Measurements from ENCODE around the gene MED26.
A peak's percentile ranks its signal among the peaks of the same experiment; 100 is the strongest.
"Not testable (repeated sequence)": the region's sequence is repeated elsewhere in the genome, so short reads cannot be mapped to it uniquely, and the experiment has no call there.

MED26 gene

DNA sequence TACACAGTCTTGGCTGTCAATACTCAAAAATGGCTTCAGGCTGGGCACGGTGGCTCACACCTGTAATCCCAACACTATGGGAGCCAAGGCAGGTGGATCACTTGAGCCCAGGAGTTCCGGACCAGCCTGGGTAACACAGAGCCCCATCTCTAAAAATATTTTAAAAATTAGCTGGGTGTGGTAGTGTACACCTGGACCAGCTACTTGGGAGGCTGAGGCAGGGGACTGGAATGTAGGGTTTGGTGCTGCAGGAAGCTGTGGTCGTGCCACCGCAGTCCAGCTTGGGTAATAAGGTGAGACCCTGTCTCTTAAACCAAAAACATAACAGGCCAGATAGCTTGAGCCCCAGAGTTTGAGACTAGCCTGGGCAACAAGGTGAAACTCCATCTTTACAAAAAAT, 79.0 kb downstream of the MED26 start:
- no peak for DNase-seq

DNA sequence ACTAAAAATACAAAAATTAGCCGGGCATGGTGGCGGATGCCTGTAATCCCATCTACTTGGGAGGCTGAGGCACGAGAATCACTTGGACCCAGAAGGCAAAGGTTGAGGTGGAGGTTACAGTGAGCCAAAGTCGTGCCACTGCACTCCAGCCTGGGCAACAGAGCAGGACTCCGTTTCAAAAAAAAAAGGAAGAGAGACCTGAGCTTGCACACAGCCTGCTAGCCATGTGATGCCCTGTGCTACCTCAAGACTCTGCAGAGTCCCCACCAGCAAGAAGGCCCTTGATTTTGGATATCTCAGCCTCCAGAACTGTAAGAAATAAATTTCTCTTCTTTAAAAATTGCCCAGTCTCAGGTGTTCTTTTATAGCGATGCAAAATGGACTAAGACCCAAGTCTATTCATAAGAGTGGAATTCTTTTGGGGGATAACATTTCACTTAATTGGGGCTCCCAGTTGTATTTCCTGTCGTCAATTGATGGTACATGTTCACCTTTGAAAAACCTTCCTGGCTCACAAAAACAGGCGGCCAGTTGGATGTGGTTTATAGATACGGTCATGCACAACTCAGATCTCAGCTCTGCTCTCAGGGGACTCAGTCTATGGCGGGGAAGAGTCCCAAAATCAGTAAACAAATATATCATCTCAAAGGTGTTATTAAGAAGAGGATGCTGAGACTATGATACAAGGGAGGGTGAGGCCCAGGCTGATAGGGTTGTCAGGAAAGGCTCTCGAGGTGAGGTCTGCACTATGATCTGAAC, 83.4 kb downstream of the MED26 start:
- DNase-seq = no peak
- TF ChIP-seq POLR2A (IDR thresholded peaks at IDR 0.05; ENCODE audit: low read length) (no peak), GATA1 (IDR thresholded peaks at IDR 0.05; ENCODE audit: low read depth, low read length) (no peak)

More for the DNA sequence above, 79.0 kb downstream of the MED26 start:
- no peak for TF ChIP-seq POLR2A (IDR thresholded peaks at IDR 0.05; ENCODE audit: low read length)
- TF ChIP-seq GATA1 (IDR thresholded peaks at IDR 0.05; ENCODE audit: low read depth, low read length) = no peak

DNA sequence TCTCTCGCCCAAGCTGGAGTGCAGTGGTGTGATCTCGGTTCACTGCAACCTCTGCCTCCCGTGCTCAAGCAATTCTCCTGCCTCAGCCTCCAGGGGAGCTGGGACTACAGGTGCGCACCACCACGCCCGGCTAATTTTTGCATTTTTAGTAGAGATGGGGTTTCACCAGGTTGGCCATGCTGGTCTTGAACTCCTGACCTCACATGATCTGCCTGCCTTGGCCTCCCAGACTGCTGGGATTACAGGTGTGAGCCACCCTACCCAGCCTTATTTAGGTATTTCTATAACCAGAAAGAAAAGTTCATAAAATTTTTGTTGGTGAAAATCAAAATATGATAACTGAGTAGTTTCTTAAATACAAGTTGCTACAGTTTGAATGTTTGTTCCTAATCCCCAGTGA, 84.3 kb downstream of the MED26 start:
- not testable (repeated sequence) for DNase-seq

DNA sequence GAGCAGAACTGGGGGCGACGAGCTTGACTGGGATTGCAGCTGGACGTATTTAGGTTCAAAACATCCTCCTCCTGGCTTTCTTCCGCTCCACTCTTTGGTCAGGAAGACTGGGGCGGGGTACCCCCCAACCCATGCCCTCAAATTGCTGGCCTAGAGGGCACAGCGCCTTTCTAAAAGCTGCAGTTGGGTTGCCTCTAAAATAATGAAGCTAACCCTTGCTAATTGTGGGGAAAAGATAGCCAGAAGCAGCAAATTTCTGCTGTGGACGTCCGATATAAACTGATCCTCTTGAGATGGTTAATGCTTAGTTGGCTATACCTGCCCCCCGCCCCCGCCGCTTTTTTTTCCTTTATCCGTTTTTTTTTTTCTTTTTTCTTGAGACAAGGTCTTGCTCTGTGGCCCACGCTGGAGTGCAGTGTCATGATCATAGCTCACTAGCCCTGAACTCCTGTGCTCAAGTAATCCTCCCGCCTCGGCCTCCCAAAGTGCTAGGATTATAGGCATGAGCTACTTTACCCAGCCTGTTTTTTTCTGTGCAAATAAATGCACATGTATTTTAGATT, 85.0 kb downstream of the MED26 start:
- DNase-seq = peak; percentile 74 to 80
- TF ChIP-seq GATA1 (IDR thresholded peaks at IDR 0.05; ENCODE audit: low read depth, low read length) (no peak), POLR2A (IDR thresholded peaks at IDR 0.05; ENCODE audit: low read length) (no peak)

DNA sequence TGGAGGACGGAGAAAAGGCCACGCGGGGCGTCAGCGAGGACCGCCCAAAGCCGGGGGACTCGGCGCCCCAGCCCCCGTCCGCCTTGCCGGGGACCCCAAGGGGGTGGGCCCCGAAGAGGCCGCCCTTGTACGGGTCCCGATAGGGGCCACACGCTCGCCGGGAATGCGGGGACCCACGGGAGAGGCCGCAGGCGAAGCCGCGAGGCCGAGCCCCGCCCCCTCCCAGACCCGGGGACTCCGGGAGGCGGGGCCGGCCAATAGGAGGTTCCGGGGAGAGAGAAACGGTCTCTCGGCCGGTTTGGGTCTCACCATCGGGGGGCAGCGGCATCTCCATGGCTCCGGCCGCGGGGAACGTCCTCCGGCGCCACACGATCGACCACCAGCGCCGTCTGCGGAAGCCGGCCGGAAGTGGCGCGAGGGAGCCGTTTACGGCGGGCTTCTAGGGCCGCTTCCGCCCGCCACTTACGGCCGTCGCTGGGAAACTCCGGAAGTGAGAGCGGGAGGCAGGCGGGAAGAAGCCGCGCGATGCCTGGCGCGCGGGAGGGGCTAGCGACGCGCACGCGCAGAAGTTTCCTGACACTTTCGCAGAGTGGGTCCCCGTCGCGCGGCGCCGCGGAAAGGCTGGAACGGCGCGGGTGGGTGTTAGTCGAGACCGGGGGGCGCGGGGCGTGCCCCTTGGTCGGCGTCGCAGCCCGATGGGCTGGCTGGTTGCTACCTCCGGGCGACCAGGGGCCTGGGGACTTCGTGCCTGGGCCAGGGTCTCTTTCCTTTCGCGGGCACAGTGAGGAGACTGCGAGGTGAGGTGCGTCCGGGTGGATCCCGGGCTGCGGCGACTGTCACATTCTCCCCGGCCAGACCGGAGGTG, 85.7 kb downstream of the MED26 start, which contains the start of gene CHERP:
CHERP (minus strand) TSS at position 393 of the 865 bp plus-strand sequence; CDS start at position 334, 59 bp downstream.
- peak; percentile 96 to 97 for DNase-seq

DNA sequence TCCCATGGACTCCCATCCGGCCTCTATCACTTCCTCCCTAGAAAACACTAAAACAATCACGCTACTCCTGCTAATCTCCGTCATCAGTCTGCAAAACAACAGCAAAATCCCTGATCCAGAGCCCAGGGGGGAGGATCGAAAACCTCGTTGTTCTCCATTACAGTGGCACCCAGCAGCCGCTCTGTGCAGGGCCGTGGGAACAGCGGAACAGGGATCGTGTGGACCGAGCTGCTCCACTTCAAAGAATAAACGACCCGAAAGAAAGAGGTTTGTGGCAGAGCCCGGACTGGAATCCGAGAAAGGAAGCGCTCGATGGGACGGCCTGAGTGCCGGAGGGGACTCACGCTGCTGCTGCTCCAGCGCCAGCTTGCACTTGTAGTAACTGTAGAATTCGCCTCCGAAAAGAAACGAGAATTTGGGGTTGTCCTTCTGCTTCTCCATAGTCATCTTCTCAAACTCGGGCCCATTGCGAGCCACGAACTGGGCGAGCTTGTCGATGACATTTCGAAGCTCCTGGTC, 86.4 kb downstream of the MED26 start:
- DNase-seq = no peak
- no peak for TF ChIP-seq POLR2A (IDR thresholded peaks at IDR 0.05; ENCODE audit: low read length)
- no peak for TF ChIP-seq GATA1 (IDR thresholded peaks at IDR 0.05; ENCODE audit: low read depth, low read length)

More for the DNA sequence above, 85.7 kb downstream of the MED26 start, which contains the start of gene CHERP:
- peak; percentile 87 for TF ChIP-seq POLR2A (IDR thresholded peaks at IDR 0.05; ENCODE audit: low read length)
- no peak for TF ChIP-seq GATA1 (IDR thresholded peaks at IDR 0.05; ENCODE audit: low read depth, low read length)

DNA sequence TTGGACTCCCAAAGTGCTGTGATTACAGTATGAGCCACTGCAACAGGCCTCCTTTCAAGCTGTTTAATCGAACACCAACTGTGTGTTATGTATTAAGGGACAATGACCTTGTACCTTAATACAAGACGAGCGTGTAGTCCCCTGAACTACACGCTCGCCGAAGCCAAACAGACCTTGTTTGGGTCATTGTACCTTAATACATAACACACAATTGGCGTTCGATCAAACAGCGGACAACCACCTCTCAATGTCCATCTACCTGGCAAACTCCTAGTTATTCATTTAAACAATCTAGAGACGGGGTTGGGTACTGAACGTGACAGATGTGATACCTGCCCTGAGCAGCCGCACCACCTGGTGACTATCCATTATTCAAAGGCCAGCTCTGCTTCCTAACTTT, 87.1 kb downstream of the MED26 start:
- TF ChIP-seq GATA1 (IDR thresholded peaks at IDR 0.05; ENCODE audit: low read depth, low read length) = no peak
- no peak for TF ChIP-seq POLR2A (IDR thresholded peaks at IDR 0.05; ENCODE audit: low read length)
- DNase-seq = no peak

DNA sequence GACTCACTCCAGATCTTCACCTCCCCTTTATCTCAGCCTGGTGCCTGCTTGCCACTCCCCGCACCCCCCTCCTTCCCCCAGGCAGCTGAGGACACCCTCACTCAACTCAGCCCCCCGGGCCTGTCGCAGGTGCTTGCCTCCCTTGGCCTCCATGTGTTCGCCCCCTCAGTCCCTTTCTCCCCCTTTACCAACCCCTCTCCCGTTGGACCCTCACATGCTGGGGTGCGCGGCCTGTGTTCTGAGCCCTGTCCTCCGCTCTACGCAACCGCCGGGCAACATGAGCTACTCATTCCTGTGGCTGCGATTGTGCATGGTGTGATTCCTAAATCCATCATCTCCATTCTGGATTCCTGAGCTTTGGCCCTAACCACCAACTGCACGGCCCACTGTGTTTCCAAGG, 90.9 kb downstream of the MED26 start:
- no peak for TF ChIP-seq POLR2A (IDR thresholded peaks at IDR 0.05; ENCODE audit: low read length)
- no peak for TF ChIP-seq GATA1 (IDR thresholded peaks at IDR 0.05; ENCODE audit: low read depth, low read length)
- DNase-seq = no peak

DNA sequence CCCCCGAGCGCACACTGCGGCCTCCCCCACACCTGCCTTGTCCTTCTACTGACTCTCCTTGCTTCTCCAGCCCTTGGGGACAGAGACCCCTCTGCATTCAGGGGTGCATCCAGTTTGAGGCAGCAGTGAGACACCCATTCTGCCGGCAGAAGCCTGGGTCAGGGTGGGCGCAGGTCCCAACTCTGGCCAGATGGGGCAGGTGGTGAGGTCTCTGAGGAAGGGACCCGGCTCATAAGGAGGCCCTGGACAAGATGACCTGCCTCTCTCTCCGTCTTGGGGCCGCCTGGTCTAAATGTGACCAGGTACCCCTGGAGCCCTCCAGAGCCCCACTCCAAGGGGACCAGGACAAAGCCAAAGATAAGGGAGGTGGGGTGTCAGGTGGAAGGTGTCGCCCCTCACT, 91.9 kb downstream of the MED26 start:
- no peak for DNase-seq
- no peak for TF ChIP-seq POLR2A (IDR thresholded peaks at IDR 0.05; ENCODE audit: low read length)
- no peak for TF ChIP-seq GATA1 (IDR thresholded peaks at IDR 0.05; ENCODE audit: low read depth, low read length)

DNA sequence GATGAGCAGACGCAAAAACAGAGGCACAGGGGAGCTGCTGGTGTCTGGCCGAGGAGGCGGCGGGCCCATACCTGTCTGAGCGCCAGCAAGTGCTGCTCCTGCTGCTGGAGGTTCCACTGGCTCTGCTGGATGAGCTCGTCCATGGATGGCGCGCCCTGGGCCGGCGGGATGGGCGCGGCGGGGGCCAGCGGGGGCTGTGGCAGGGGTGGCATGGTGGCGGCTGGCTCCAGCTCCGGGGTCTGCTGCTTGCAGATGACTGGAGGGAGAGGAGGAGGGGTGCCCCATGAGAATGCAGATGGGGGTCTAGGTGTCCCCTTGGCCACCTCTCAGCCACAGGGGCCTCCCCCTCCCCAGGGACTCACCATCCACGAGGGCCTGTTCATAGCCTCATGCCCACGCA, 92.6 kb downstream of the MED26 start:
- TF ChIP-seq POLR2A (IDR thresholded peaks at IDR 0.05; ENCODE audit: low read length) (no peak), GATA1 (IDR thresholded peaks at IDR 0.05; ENCODE audit: low read depth, low read length) (no peak)
- no peak for DNase-seq

DNA sequence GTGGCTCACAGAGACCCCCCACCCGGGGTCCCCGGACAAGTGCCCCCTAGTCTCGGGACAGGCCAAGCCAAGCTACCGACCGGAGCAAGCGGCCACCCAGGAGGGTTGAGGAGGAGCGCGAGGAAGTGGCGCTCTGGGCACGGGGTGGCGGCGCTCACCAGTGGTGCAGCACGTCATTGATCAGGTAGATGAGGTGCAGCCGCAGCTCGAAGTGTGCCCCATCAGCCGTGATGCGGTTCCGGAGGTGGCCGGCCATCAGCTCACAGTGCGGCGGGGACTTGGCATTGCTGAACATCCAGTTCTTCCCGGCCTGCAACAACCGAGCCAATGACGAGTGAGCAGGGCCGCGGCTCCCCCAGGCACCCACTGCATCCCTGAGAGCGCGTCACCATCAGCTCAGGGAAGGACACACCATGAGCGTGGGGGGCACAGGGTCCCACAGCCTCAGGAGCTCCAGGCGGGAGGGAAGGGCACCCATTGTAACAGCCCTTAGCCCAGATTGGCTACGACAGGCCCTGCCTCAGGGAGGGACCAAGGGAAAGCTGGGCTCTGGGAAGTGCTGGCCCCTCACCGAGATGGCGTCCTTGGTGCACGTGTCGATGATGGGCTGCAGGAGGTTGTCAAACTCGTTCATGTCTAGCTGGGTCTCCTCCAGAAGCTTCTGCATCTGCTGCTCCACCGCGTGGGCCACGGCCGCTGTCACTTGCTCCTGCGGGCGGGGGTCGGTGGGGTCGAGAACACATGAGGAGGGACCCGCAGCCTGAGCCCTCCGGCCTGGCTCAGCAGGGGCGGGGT, 95.4 kb downstream of the MED26 start:
- TF ChIP-seq POLR2A (IDR thresholded peaks at IDR 0.05; ENCODE audit: low read length) (no peak), GATA1 (IDR thresholded peaks at IDR 0.05; ENCODE audit: low read depth, low read length) (no peak)
- DNase-seq = no peak

DNA sequence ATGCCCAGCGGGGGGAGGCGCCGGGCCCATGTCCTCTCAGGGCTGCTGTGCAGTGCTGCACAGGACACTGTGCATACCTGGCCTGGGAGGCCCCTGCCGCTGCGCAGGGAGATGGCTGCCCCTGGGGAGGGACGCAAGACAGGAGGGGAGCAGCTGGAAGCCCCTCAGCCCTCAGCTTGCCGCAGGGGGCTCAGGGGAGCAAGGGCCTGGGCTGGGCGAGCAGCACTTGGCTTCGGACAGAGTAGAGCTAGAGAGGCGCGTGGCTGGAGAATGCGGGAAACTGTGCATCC, 96.7 kb downstream of the MED26 start:
- no peak for TF ChIP-seq POLR2A (IDR thresholded peaks at IDR 0.05; ENCODE audit: low read length)
- no peak for TF ChIP-seq GATA1 (IDR thresholded peaks at IDR 0.05; ENCODE audit: low read depth, low read length)
- DNase-seq = no peak

DNA sequence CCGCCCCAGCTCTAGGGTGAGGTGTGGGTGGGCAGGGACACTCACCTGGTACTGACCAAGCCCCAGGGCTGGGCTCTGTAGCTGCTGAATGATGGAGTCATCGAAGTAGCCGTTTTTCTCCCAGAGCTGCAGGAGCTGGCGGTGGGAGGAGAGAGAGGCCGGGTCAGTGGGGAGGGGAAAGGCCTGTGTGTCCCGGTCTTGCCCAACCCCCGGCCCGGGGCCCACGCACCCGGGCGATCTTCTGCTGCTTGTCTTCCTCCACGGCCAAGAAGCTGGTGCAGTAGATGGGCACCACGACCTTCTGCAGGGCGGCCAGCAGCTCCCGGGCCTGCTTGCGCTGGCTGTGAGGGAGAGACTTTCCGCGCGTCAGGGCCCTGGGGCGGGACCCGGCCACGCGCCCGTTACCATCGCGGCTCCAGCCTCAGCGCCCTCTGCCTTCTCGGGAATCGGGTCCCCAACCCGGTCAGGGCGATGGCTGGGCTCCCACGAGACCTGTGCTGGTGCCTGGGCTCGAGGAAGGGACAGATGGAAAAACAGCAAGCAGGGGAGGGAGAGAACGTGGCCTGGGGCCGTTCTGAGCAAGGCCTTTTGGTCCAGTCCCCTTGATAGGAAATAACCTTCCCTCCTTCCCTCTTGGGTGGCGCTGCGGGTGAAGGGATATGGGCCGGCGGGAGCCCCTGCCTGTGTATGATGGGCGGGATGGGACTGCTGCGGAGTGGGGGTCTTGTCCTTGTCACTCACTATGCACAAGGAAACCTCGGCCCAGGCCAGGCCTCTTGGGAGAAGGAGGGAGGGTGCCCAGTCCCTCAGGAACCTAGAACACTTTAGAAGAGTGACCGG, 97.2 kb downstream of the MED26 start:
- TF ChIP-seq GATA1 (IDR thresholded peaks at IDR 0.05; ENCODE audit: low read depth, low read length) (no peak), POLR2A (IDR thresholded peaks at IDR 0.05; ENCODE audit: low read length) (no peak)
- DNase-seq = no peak

All from erythroblast (primary cell).